NCI-H2227 (cell line): ENCODE data around the gene NCDN.

ENCODE experiments used
- DNase-seq: peaks from one replicate; lab custom pipeline; 2025; ENCODE audit not compliant: unreplicated experiment; lab: John Stamatoyannopoulos, UW

The NCDN gene

DNA sequence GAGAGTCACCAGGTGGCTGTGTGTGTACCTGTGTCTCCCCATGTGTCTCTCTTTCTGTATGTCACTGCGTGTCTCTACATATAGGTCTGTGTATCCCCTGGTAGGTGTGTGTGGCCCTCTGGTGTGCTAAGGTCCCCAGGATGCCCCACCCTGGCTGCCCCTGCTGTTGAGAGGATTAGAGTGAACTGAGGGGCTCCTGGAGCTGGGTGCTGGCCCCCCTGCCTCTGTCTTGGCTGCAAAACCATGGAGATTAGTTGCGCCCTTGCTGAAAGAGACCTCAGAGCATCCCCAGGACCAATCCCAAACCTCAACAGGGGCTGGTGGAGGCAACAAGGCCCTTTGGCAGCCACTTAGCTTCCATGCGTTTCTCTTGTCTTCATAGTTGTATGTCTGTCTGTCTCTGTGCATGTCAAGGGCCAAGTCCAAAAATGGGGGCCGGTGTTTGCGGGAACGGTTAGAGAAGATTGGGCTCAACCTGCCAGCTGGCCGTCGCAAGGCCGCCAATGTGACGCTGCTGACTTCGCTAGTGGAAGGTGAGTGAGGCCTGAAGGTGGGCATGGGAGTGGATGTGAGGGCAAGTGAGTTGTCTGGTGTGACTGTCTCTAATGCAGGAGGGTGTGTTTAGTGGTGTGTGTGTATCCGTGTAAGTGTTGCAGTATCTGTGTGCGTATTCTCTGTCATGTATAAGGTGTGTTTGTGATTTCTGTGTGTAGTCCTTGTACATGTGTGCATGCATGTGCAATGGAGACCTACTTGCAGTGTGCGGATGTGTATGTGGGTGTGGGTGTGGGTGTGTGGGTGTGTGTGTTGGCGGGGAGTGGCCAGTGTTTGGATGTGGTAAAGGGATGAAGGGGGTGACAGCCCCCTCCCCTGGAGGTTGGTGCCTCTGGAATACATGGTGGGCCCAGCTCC is 32.2 kb downstream of the NCDN start:
- no peak for DNase-seq

DNA sequence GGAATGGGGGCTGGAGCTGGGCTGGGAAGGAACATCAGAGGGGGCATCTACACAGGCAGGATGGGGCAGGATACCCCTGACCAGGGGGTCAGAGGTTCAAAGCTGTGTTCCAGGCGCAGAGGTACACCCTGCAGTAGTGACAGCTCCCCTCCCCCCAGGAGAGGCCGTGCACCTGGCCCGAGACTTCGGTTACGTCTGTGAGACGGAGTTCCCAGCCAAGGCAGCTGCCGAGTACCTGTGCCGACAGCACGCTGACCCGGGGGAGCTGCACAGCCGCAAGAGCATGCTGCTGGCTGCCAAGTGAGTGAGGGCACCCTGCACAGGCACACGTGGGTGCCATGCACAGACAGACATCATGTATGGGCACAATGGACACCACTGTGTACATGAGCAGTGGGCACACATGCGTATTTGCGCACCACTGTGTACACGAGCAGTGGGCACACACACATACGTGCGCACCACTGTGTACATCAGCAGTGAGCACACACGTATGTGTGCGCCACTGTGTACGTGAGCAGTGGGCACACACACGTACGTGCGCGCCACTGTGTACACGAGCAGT is 33.0 kb downstream of the NCDN start:
- DNase-seq = no peak

DNA sequence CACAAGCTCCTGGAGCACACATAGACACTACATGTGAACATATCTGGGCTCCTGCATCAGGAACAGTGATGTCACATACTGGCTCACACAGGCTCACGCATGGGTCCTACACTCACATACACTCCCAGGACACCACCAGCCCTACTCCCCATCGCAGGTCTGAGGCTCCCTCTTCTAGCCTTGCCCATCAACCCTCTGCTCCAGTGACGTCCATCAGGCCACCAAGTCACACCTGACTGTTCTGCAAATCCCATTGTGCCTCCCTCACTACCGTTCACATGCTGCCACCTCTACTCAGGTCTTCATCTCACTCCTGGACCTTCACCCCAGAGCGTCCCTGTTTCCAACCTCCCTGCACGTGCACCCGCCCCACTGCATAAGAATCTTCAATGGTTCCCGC is 33.6 kb downstream of the NCDN start:
- no peak for DNase-seq

DNA sequence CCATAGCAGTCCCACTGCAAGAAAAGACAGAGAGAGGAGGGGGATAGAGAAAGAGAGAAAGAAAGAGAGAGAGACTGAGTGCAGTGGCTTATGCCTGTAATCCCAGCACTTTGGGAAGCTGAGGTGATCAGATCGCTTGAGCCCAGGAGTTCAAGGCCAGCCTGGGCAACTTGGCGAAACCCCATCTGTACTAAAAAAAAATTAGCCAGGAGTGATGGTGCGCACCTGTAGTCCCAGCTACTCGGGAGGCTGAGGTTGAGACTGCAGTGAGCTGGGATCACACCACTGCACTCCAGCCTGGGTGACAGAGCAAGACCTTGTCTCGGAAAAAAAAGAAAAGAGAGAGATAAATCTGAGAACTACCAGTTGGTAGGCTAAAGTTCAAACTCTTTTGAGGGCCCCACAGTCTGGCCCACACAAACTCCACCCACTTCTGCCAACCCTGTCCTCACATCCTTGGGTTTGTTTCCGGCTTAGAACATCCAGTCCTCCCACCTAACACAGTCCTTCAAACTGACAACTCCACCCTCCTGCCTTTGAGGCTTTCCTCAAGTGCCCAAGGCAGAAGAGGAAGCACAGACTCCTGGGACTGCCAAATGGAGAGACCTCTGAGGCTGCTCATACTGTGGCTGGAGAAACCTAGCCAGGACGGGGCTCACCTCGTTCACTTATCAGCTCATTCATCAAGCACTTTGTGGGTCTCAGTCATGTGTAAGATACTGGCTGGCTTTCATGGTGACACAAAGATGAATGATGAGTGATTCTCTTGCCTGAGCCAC is 35.6 kb downstream of the NCDN start:
- no peak for DNase-seq

DNA sequence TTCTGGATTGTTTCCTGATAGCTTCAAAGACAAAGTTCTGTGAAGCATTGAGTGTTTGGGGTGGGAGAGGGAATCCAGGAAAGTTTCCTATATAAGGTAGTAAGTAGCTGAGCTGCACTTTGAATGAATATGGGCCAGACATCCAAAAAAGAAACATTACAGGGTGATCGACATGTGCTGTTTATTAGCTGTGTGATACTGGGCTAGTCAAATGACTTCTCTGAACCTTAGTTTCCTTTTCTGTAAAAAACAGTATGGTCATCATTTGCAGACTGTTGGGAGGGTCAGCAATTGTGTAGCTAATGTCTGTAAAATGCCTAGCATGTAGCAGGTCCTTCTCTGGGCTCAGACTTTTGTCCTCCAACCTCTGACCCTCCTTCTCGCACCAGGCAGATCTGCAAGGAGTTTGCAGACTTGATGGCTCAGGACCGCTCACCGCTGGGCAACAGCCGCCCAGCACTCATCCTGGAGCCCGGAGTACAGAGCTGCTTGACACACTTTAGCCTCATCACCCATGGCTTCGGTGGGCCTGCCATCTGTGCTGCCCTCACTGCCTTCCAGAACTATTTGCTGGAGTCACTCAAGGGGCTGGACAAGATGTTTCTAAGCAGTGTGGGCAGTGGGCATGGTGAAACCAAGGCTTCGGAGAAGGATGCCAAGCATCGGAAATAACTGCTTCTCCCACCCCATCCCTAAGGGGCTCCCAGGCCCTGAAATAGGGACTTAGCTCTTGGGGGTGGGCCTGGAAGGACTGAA is 36.6 kb downstream of the NCDN start:
- DNase-seq = no peak

DNA sequence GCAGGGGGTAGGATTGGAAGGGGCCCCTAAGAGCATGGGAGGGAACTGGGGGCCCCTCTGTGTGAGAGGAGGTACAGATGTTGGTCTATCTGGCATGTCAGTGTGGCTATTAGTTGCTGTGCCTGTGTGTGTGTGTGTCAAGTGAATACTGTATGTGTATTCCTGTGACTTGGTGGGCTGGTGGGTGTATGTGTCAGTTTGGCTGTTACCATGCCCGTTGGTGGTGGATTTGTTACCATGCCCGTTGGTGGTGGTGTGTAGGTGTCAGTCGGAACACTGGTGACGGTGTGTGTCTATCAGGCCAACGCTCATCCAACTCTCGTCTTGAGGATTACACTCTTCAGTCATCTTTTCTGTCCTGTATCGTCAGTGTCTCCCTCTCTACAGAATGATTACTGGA is 38.1 kb downstream of the NCDN start:
- no peak for DNase-seq

DNA sequence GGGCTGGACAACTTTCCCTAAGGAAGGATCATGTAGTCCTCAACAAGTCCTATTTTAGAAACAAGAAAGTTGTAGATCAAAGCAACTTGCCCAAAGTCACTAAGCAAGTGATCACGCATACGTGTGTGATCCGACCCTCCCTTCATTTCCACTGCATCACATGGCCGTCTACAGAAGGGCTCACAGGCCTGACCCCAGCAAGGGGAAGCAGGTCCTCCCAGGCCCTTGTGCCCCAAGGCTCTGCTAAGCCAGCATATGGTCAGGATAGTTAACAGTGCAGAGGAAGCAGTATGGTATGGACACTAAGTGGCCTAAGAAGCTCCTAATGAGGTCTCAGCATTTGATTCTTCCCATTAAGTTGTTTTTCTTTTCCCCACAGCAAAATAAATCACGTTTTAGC is 40.3 kb downstream of the NCDN start:
- no peak for DNase-seq

DNA sequence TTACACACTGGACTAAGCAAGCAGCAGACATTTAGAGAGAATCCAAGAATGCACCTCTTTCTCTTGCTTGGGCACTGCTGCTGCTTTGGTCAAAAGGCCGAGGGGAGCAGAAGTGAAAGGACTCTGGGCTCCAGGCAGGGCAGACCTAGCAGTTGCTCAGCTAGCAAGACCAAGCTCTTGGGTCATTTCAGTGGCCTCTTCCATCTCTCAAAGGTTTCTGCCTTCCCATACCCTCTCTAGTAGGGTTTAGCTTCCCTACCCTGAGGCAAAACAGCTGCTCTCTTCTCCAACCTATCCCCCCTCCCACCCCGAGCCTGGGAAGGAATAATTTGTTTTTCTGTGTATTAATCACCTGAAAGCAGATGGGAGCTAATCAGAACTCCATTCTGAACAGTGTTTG is 41.3 kb downstream of the NCDN start:
- DNase-seq = no peak

DNA sequence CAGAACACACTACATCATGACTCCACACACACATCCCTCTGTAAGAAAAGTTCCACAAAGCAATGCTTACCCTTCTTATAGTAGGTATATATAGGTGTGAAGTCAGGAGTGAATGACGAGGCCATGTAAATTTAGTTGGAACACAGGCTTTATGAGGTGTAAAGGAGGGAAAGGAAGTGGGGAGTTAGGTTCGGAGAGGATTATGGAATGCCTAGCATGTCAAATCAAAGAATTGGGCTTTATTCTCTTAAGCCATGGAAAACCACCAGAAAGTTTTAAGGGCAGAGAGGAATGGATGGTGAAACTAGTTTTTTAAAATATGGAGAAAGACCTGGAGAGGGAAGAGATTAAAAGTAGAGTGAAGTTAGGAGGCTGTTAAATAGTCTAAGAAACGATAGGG is 41.8 kb downstream of the NCDN start:
- no peak for DNase-seq

DNA sequence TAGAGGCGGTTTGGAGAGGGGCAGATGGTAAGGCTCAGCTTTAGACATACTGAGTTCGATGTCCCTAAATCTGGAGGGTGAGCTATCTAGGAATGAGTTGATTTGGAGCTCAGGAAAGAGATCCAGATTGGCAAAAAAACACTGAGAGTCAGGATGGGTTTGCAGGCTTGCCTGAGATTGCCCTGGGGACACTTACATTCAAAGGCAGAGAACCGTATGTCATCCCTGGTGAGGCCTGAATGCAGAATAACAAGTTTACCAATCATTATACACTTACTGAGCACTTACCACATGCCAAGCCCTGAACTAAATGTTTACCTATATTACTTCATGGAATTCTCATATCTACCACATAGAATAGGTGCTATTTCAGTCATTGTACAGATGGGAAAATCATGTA is 43.0 kb downstream of the NCDN start:
- no peak for DNase-seq

DNA sequence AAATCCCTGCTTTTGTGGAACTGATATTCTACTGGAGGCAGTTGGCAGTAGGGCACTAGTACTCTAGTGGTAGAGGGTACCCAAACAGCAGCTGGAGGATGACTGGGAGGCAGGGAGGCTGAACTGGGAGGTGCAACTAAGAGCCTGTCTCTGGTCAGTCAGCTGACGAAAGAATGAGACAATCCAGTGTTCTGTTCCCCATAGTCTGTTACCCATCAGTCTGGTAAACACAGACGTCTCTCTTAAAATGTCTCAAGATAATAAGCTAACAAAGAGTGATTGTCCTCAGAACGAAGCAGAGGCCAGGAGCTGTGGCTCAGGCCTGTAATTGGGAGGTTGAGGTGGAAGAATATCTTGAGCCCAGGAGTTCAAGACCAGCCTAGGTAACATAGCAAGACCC is 45.9 kb downstream of the NCDN start:
- DNase-seq = no peak

DNA sequence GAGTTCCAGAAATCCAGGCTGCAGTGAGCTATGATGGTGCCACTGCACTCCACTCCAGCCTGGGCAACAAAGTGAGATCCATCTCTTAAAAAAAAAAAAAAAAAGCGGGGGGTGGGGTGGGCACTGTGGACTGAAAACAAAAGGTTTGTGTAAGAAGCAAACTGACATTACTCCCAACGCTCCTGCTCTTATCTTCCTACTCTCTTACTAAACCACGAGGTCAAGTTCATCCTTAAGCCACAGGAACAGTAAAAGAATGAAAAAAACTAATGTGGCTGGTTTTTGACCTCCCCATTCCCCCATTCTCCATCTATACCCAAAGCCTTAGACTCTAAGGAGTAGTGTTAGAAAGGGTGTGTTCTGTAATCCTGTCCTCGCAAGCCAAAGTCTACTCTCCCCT is 46.3 kb downstream of the NCDN start:
- DNase-seq = no peak

DNA sequence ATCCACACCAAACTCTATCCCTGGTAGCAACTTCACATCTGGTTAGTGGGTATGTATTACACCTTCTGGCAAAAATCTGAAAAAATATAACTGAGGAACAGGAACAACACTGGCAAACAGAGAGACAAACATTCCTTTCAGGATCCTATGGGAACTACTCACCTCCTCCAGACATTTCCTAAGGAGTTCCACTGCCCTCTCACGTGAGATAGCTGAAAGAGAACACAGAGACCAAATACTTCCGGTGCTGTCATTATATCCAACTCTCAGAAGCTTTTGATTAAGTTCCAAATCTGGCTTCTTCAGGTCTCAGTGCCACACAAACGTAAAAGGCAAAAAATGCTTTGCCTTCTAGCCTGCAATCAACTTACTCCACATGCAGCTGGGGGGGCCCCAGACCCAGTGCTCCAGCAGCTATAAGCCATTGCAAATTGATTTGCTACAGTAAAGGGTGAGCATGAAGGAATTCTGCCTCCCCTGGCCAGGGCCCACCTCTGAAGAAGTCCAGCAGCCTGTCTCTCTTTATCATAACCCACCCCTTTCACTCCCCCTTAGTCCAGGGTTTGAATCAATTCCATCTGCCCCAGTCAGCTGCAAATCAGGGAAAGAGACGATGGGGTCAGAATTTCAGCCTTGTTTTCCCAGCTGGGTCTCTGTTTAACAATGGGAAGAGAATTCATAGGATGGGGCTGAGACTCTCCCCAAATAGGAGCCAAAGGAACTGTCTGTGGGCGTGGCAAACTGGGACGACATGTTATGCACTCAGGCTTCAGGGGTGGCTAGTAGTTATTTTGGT is 47.7 kb downstream of the NCDN start:
- no peak for DNase-seq

DNA sequence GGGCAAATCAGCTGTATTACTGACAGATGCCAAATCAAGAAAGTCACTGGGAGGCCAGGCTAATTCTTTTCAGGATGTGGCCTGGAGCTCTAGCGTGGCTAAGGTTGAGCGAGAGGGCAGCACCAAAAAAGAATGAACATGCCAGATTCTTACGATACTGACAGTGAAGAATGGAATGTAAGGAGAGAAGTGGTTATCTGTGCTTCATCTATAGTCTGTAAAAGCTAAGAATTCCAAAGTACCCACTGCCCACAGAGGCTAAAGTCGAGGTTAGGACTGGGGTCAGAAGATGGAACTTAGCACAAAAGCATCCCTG is 48.2 kb downstream of the NCDN start:
- DNase-seq = no peak

DNA sequence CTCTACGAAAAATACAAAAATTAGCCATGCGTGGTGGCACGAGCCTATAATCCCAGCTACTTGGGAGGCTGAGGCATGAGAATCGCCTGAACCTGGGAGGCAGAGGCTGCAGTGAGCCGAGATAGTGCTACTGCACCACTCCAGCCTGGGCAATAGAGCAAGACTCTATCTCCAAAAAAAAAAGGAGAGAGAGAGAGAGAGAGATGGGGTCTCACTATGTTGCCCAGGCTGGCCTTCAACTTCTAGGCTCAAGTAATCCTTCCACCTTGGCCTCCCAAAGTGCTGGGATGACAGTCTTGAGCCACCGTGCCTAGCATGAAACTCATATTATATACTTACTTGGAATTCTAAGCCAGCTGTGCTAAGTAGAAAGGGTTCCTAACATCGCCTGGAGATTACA is 54.1 kb downstream of the NCDN start:
- no peak for DNase-seq

DNA sequence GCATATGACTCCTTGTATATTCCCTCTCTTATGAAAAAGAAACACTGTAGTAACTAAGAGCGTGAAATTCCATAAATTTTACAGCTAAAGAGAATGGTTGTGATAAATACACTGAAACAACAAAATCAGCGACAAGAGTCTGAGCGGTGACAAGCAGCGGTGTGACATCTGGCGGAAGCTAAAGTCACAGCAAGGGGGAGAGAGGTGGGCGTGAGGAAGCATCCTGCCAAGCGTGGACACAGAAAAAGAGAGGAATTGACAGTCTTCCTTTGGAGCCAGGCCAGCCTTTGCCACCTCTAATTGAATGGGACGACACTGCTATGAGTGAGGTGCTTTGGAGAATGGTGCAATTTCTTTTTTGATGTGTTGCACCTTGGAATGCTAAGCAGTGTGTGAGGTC is 57.8 kb downstream of the NCDN start:
- DNase-seq = peak; percentile 34
